Hematopoietic multipotent progenitor cell treated with erythropoietin and hydrocortisone succinate and interleukin-3 and kit ligand, for 6 days (in vitro differentiated cells): ENCODE results near the gene A3GALT2.
A peak's percentile ranks its signal among the peaks of the same experiment; 100 is the strongest.

Experiments
- DNase-seq: peaks from one replicate; pipeline ENCODE4 v3.0.0-alpha.2; 2015

A3GALT2 gene

DNA sequence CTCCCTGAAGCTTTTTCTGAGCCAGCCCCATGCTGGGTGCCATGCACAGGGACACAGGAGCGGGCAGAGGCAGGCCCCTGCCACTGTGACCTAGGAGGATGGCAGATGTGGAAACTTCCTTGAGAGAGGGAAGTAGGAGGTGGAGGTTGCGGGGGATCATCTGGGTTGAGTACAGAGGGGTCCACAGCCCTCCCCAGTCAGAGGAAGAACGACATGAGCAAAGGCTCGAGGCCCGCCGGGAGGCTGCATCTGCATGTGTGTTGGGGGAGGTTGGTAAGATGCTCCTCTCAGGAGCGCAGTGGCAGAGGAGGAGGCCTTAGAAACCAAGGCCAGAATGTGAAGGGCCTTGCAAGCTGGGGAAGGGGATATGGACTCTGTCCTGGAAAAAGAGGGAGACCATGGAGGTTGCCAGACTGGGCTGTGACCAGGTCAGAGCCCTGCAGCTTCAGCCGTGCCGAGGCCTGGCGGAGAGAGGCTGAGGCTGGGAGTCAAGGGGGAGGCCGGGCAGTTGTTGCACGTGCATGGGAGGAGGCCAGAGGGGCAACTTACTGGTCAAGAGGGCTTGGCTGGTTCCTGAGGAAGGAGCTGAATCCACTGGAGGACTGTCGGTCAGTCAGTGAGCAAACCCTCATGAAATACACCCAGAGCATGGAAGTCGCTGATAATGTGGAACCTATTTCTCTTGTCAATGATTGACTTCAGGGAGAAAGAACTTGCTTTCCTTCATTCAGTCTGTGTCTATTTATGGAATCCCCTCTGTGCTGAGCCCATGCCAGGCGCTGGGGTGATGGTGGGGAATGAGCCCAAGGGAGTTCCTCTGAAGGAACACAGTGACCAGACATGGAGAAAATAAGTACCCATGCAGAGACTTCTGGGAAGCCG lies 31.7 kb downstream of the A3GALT2 start:
- DNase-seq = no peak

DNA sequence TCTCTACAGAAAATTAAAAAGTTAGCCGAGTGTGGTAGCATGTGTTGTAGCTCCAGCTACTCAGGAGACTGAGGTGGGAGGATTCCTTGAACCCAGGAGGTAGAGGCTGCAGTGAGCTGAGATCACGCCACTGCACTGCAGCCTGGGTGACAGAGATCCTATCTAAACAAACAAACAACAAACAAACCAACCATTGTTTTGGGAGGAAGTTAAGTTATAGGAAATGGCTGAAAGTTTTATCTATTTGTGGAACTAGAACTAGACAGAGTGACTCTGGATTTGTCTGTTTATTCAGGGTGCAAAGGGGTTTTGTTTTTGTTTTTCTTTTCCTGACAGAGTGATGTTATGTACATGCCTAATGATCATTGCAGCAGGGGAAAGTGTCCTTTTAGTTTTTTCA lies 33.6 kb downstream of the A3GALT2 start:
- DNase-seq = no peak

DNA sequence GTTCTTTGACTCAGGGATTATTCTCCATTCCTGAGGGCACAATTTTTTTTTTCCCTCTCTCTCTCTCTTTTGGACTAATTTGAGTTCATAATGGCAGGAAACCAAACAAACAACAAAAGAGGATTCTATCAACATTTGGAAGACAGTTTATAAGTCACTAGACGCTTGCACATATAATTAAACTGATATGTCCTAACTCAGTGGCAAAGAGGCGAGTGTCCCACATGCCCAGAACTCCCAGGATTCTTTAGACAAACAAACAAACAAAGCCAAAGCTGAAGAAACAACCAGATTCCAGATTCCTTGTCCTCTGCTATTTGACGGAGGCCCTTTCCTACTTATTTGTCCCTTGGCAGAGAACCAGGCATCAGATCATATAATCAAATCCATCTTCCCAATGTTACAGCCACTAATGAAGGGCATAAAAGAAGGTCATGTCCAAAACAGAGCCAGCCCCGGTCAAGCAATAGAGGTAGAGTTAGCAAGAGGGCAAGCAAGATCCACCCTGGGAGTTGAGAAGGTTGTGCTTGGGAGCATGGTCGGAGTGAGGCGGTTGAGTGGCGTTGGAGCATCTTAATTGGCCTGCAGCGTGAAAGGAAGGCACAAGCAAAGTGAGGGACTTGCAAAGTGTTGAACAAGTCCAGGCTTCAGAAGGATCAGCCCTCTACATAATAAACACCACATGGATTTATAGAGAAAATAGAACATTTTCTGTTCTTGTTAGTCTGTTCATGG lies 34.3 kb downstream of the A3GALT2 start:
- no peak for DNase-seq

DNA sequence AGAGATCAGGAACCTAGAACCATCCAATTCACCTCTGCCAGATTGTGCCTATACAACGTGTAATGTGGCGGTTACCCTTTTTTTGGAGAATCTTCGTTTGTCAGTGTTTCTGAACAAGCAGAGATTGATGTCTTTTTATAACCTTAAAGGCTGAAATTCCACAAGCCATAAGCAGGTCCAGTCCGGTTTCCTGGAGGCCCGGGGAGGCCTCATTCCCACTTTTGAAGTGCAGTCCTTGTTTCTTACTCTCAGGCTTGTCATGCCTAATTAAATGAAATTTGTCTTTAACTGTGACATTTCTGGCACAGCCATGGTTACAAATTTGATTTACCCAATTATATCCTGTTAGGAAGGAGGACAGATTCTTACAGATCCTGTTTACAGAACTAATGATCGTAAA lies 36.8 kb downstream of the A3GALT2 start:
- no peak for DNase-seq

DNA sequence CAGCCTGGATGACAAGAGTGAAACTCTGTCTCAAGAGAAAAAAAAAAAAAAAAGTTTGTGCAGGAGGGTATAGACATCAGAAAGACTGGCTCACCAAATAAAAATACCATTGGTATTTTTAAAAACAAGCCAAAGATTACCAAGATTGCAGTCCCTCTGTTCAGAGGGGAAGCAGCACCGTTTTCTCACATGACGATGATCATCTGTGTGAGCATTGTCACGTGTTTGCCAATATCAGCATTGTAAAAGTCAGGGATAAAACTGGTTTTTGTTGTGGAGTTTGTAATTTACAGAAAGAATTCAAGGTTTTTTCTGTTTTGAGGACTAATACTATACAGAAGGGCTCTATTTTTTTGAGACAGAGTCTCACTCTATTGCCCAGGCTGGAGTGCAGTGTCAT lies 38.1 kb downstream of the A3GALT2 start:
- no peak for DNase-seq

DNA sequence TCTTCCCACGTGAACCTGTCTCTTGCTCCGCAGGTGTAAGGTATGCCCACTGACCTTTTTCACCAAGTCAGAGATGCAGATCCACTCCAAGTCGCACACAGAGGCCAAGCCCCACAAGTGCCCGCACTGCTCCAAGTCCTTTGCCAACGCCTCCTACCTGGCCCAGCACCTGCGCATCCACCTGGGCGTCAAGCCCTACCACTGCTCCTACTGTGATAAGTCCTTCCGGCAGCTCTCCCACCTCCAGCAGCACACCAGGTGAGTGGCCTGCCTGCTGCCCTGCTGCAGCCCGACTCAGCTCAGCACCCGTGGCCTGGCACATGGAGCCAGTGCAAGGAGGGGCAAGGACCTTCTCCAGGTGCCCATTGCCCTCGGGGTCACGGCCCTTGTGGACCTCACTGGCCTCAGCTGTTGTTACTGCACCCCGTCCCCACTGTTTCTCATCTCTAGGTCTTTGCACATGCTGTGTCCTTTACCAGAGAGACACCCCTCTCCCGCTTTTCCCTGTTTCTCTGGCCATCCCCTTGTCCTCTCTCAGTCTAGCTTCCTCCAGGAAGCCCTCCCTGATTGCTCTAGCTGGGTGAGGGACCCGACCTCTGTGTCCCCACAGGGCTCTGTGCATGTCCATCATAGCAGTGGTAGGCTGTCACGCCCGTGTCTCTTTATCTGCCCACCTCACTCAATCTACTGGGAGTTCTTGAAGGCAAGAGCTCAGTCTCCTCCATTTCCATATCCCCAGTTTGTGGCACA lies 39.2 kb downstream of the A3GALT2 start:
- no peak for DNase-seq

DNA sequence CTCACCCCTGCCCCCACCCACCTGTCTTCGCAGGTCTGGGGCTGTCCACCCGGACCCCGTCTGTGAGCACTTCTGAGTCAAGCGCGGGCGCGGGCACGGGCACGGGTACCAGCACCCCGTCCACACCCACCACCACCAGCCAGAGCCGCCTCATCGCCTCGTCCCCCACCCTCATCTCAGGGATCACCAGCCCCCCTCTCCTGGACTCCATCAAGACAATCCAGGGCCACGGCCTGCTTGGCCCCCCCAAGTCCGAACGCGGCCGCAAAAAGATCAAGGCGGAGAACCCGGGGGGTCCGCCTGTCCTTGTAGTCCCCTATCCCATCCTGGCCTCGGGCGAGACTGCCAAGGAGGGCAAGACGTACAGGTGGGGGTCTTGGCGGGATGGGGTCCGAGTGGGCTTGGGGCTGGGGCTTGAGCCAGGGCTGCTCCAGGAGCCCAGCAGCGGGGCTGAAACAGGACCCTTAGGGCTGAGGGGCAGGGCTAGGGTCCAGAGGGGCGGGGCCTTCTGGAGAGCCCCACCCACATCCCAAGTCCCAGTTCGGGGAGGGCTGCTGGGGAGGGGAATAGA lies 40.7 kb downstream of the A3GALT2 start:
- DNase-seq = no peak

DNA sequence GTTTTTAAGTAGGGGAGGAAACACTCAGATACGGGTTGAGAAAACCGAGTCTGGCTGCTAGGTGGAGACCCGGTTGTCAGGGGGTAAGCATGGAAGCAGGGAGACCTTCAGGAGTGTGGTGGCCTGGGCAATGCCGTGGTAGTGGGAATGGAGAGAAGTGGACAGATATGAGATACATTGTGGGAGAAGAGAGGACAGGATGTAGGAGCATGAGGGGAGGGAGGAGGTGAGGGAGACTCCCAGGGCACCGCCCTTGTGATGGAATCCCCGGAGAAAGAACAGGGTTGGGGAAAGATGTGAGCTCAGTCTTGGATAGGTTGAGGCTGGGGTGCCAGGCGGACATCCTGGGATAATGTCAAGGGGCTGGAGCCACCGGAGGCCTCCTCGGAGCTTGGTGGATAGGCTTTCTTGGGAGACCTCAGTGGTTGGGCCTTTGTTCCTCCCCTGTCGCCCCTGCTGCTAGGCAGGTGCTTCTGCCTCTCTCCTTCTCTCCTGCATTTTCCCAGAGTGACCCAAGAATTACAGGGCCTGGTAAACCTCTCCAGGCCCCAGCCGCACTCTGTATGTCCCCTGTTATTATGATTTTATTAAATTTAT lies 43.3 kb downstream of the A3GALT2 start:
- no peak for DNase-seq

DNA sequence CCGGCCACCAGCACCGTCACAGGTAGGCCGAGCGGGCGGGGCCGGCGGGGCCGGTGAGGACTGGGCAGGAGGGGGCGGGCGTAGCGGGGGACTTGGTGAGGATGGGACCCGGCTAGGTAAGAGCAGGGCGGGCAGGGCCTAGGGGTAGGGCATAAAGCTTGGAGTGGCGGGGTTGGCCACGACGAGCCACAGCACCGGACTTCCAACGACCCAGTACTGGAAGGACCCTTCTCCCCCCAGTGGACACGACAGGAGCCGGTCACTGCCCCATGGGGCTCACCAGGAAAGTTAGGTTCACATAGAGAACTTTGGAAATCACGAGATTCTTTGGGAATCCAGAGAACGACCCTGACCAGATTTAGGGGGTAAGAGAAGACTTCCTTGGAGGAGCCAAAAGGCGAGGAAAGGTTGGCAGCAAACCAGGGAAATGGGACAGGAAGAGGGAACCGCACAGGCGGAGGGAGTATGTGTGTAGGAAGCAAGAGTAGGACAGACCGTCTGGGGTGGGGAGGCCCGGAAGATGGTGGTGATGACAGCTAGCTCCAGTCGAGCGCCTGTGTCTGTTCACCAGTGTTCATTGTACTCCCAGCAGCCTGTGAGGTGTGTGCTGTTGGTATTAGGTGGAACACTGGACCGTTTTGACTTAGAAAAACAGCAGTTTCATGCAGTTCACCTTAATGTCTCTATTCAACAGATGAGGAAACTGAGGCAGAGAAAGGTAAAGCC lies 44.2 kb downstream of the A3GALT2 start:
- no peak for DNase-seq

DNA sequence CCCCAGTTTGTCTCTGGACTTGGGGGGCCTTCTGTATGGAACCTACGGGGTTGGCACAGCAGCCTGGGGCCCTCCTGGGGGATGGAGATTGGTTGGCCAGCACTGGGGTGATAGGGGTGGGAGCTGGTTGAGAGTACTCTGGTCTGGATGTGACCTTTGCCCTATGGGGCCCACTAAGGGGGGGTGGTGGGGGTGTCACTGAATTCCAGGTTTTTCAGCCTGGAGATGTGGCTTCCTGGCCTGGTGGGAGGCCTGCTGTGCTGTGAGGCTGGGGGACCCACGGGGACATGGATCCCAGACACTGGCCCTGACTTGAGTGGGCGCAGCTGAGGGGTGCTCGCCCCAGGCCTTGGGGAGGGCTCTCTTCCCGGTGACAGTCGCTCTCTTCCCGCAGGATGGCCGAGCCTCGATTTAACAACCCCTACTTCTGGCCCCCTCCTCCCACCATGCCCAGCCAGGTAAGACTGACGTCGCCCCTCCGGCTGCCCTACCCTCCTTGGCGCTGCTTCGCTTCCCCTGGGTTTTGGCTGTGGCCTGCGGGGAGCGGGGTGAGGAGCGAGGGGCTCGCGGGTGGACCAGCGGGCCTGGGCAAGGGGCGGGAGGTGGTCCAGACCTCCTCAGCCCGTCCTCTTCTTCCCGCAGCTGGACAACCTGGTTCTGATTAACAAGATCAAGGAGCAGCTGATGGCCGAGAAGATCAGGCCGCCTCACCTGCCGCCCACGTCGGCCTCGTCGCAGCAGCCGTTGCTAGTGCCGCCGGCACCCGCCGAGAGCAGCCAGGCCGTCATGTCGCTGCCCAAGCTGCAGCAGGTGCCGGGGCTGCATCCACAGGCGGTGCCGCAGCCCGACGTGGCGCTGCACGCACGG lies 45.0 kb downstream of the A3GALT2 start:
- DNase-seq = no peak

DNA sequence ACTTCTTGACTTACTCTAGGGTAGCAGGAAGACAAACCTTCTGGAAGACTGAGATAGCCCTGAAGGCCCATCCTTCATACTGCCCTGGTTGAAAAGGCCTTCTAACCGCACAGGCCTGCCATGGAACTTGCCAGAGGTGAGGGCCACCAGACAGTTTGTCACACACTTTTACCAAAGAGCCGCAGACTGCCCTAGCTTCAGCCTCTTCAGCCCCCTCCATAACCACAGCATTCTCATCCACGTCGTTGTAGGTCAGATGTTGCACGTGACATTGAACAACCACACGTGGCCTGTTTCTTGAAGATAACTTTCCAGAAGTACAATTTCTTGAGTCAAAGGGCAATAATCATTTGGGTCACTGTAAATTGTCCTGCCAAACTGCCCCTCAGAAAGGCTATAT lies 45.7 kb downstream of the A3GALT2 start:
- DNase-seq = peak; percentile 45

DNA sequence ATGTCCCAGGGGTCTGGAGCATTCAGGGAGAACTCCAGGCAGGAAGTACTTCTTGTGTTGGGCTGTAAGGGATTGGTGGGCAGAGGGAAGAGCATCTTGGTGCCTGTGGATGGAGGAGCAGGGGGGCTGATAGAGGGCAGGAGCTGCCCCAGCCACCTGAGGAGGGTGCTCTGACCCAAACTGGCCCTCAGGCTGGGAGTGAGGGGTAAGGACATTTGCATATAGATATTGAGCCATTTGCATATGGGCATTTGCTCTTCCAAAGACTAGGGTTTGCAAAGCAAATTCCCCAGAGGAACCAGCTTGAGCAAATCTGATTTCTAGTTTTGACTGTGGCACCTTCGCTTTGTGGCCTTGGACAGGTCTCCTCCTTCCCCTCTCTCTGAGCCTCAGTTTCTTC lies 46.5 kb downstream of the A3GALT2 start:
- no peak for DNase-seq

DNA sequence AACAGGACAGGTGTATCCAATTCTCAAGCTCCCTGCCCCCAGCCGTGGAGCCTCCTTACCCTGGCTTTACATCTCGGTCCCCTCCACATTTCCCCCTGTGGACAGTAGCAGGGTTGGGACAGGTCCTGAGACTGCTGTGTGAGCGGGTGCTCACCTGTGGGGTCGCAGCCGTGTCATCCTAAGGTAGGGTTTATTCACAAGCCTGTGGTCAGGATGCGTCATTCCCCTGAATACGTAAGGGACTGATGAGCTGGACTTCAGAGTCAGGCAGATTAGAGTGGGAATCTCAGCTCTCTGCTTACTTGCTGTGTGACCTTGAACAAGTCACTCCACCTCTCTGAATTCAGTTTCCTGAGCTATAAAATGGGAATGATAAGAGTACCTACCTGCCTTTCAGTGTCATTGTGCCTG lies 46.9 kb downstream of the A3GALT2 start:
- no peak for DNase-seq

DNA sequence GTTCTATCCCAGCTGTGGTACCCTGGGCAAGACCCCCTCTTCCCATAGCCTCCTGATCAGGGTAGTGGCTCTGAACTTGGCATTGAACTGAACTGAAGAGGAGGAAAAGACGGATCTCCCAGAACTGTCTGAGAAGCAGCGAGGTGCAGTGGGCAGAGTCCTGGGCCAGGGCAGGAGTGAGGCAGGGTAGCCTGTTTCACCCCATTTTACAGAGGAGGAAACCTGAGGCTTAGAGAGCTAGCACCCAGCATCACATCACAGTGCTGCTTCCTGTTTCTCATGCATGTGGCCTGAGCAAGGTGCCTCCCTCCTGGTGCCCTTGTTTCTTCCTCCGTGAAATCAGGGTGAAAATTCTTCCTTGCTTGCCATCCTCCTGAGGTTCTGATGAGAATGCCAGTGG lies 47.5 kb downstream of the A3GALT2 start:
- DNase-seq = no peak

DNA sequence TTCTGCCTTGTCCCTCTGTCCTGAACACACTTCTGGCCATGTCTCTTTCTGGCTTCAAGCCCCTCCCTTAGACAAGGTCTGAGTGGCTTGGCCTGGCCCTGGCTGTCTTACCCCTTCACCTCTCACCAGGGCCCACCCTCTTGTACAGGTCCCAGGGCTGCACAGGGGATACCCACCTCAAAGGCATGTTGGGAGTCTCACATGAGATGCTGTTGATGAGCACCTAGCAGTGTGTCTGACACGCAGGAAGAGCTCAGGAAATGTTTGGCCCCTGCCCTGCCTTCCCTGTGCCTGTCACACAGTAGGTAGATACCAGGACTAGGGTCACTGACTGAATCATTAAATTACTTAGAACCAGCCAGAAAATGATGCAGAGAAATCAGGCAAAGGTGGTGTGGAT lies 48.0 kb downstream of the A3GALT2 start:
- DNase-seq = no peak

DNA sequence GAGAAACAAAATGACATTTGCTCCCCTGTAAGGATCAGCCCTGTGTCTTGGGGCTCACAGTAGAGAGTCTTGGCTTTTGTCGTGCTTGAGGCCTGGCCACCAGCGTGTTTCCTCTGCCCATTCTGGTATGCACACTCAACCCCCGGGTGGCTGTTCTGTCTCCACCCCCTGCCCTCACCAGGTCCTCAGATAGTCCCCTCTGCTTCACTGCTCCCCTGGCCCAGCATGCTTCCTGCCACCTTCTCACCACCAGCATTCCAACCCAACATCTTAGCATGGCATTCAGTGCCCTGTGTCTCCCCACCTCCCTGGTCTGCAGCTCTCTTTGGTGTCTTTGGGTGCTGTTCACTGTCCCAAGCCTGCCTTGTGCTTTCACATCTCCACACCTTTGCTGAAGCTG lies 48.4 kb downstream of the A3GALT2 start:
- DNase-seq = no peak

DNA sequence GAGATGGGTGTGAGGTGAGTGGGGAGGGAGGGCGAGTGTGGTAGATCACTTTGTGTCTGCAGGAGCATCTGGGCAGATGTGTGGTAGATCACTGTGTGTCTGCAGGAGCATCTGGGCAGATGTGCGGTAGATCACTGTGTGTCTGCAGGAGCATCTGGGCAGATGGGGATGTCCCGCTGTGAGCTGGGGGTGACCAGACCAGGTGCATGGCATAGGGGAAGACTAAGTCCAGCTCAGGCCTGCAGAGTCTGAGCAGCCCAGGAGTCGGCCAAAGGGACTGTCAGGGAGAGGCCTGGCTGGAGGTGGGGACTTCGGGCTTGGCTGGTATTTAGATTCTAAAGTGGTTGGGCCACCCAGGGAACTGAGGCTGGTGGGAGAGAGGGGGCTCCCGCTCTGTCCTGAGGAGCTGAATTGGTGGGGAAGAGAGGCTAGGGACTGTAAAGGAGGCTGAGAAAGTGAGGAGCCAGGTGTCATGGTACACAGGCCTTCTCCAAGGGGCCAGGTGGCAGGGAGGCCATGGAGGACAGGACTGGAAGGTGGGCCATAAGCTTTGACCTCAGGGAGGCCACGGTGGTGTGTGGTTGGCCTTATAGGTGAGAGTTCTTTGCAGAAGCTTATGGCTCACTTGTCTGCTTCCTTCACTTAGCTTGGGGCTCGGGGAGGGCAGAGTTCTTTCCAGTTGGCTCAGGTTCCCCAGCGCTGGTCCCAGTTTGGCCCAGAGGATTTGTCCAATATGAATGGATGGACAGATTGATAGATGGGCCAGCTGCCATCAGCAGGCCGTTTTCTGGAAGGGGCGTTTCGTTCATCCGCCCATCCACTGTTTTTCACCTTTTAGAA lies 49.0 kb downstream of the A3GALT2 start:
- DNase-seq = no peak

DNA sequence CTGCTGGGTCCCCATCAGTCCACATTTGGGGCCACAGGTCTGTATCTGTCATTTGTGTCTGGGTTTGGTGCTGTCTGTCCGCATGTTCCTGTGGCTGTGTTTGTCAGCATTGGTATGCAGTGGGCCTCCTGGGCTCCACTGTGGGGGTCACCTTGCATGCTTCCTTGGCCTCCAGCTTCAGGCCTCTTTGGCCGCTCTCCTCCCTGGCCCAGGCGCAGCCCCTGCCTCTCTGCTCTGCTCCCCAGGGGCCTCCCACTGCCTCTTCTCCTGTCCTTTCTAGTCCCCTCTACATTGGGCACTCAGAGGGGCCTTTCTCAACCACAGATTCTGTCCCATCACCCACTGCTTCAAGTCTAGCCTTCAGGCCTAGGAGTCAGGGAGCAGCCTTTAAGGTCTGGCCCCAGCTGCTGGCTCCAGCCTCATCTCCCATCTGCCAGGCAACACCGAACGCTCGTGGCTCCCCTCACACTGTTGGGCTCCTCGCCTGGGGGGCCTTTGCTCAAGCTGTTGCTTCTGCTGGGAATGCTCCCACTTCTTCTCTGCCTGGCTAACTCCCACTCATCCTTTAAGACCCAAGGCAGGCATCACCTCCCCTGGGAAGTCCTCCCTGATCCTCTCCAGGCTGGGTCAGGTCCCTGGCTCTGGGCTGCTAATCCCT lies 50.0 kb downstream of the A3GALT2 start:
- DNase-seq = no peak

DNA sequence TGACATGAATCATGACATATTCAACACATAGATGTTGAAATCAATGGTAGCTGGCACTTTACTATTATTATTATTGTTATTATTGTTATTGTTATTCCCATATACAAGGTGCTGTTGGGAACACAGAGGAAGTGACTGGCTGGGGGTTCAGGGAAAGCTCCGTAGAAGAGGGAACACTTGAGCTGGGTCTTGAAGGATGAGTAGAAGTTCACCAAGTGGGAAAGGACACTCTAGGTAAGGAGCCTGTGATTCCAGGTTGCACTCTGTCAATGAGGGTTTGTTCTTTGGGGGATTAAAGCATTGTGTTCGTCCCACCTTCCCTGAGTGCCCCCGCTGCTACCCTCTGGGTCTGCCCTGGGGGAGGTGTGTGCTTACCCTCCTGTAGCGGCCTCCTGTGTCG lies 50.5 kb downstream of the A3GALT2 start:
- DNase-seq = no peak

DNA sequence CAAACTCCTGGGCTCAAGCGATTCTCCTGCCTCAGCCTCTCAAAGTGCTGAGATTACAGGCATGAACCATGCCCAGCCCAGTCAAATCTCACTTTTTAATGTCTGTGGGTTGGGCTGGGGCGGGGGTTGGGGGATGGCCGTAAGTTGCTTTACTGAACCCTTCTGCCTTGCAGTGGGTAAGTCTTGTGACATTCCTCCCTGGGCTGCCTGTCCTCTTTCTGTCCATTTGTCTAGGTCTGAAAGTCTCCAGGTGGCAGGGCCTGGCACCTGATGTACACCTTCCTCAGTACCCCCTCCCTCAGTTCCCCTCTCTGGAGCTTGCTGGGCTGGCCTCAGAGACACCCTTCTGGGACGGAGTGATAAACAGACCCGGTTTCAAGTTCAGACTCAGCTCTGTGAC lies 51.3 kb downstream of the A3GALT2 start:
- no peak for DNase-seq
